ENCODE measurements around the gene HNMT. TPM values are rescaled to one million over a fixed set of nuclear protein-coding genes. Genes with fewer than 3 reads are reported as not detected.
"Not testable (repeated sequence)": the region's sequence is repeated elsewhere in the genome, so short reads cannot be mapped to it uniquely, and the experiment has no call there.

The HNMT gene
- total and polyA plus RNA-seq, 9 donors: 56.3 to 140 (median 76.5) TPM

DNA sequence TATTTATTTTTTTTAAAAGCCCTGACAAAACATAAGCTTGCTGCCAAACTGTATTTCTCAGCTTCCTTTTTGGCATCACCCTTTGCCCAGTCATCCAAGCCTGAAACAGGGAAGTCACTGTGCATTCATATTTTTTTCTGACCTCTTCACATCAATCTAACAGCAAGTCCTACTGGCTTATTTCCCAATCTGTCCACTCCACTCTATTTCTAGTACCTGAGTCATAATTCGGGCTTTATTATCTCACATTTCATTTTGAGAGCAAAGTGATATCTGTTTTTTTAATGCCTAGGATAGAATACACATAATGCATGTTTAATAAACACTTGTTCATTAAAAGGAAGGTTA lies 5.1 kb downstream of the HNMT start:
- no peaks in the 10 kb centered on the region for H3K27me3 ChIP-seq

DNA sequence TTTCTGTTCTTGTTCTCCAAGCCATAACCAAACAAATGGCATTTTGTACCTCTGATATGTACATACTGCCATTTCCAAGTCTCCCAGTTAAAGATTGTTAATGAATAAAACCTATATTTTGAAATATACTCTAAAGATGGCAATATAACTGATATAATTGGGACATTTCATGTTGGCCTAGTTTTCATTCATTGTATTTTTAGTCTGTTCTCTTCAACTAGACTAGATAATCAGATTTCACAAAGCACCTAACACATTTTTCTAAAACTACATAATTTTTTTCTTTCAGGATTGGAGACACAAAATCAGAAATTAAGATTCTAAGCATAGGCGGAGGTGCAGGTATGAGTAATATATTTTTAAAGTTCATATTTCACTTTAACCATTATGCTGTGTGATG lies 5.6 kb downstream of the HNMT start:
- no peak overlapping the region for H3K27ac ChIP-seq
- 98 to 99% (median 98%) methylated on average over 1 of the region's 1 CpG for WGBS, 3 donors

More for the DNA sequence above, 5.1 kb downstream of the HNMT start:
- Histone ChIP-seq H3K27ac (no peak overlapping the region), H3K4me3 (no peak overlapping the region), H3K4me1 (ENCODE audit: insufficient read depth) (peaks cover 5% of the 10 kb centered on the region), H3K9me3 (no peaks in the 10 kb centered on the region), H3K36me3 (no peaks in the 10 kb centered on the region)
- WGBS, 3 donors: 3 to 8% (median 6%) methylated on average over 1 of the region's 1 CpG
- no peak for DNase-seq
- intact Hi-C loops (cut with DNase I): no loop called here
- no peak for TF ChIP-seq EP300 (IDR thresholded peaks at IDR 0.05)
- no peak for TF ChIP-seq POLR2A (IDR thresholded peaks at IDR 0.05)
- TF ChIP-seq, protein P1, sequence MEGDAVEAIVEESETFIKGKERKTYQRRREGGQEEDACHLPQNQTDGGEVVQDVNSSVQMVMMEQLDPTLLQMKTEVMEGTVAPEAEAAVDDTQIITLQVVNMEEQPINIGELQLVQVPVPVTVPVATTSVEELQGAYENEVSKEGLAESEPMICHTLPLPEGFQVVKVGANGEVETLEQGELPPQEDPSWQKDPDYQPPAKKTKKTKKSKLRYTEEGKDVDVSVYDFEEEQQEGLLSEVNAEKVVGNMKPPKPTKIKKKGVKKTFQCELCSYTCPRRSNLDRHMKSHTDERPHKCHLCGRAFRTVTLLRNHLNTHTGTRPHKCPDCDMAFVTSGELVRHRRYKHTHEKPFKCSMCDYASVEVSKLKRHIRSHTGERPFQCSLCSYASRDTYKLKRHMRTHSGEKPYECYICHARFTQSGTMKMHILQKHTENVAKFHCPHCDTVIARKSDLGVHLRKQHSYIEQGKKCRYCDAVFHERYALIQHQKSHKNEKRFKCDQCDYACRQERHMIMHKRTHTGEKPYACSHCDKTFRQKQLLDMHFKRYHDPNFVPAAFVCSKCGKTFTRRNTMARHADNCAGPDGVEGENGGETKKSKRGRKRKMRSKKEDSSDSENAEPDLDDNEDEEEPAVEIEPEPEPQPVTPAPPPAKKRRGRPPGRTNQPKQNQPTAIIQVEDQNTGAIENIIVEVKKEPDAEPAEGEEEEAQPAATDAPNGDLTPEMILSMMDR (IDR thresholded peaks at IDR 0.05): no peak

DNA sequence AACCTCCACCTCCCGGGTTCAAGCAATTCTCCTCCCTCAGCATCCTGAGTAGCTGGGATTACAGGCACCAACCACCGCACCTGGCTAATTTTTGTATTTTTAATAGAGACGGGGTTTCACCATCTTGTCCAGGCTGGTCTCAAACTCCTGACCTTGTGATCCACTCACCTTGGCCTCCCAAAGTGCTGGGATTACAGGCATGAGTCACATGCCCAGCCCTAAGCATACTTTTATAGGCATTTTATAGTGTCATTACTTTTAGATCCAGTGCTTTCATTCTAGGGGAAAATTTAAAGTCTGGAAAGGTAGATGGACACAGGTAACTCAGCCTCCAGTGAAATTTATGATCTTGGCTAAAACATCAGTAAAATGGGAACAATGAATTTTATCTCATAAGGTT lies 7.0 kb downstream of the HNMT start:
- H3K9me3 ChIP-seq; H3K36me3 ChIP-seq; H3K4me1 ChIP-seq (ENCODE audit: insufficient read depth); H3K27ac ChIP-seq; DNase-seq; H3K4me3 ChIP-seq; intact Hi-C loops (cut with DNase I); H3K27me3 ChIP-seq: not testable (repeated sequence)
- 93 to 95% (median 94%) methylated on average over 3 of the region's 3 CpGs for WGBS, 3 donors

More for the DNA sequence above, 5.6 kb downstream of the HNMT start:
- Histone ChIP-seq H3K4me1 (ENCODE audit: insufficient read depth) (peaks cover 5% of the 10 kb centered on the region), H3K4me3 (no peak overlapping the region), H3K9me3 (no peaks in the 10 kb centered on the region), H3K36me3 (no peaks in the 10 kb centered on the region), H3K27me3 (no peaks in the 10 kb centered on the region)
- intact Hi-C loops (cut with DNase I): no loop called here
- TF ChIP-seq EP300 (IDR thresholded peaks at IDR 0.05): no peak
- TF ChIP-seq POLR2A (IDR thresholded peaks at IDR 0.05): no peak
- TF ChIP-seq, protein P1 (IDR thresholded peaks at IDR 0.05): no peak
- no peak for DNase-seq

DNA sequence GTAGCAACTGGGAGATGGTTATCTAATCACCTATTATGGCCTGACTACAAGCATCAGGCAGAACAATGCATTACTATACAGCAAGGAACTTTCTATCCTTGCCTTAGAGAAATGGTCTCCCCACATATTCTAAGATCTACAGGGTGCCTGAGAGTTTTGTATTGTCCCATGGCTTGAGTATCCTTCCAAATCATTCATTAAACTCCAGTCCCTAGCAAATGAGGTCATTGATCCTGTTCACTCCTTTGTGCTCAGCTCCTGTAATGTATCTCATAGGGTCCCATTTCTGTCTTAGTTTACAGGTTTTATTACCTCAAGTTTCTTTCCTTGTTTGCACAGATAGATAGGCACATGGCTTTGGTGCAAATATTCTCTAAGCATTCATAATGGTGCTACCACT lies 9.0 kb downstream of the HNMT start:
- Histone ChIP-seq H3K9me3 (no peaks in the 10 kb centered on the region), H3K27me3 (no peaks in the 10 kb centered on the region), H3K4me3 (no peak overlapping the region), H3K27ac (no peak overlapping the region), H3K4me1 (ENCODE audit: insufficient read depth) (peaks cover 4% of the 10 kb centered on the region), H3K36me3 (no peaks in the 10 kb centered on the region)
- no peak for DNase-seq
- TF ChIP-seq POLR2A (IDR thresholded peaks at IDR 0.05): no peak
- TF ChIP-seq, protein P1 (IDR thresholded peaks at IDR 0.05): no peak
- no peak for TF ChIP-seq EP300 (IDR thresholded peaks at IDR 0.05)
- intact Hi-C loops (cut with DNase I): no loop called here

DNA sequence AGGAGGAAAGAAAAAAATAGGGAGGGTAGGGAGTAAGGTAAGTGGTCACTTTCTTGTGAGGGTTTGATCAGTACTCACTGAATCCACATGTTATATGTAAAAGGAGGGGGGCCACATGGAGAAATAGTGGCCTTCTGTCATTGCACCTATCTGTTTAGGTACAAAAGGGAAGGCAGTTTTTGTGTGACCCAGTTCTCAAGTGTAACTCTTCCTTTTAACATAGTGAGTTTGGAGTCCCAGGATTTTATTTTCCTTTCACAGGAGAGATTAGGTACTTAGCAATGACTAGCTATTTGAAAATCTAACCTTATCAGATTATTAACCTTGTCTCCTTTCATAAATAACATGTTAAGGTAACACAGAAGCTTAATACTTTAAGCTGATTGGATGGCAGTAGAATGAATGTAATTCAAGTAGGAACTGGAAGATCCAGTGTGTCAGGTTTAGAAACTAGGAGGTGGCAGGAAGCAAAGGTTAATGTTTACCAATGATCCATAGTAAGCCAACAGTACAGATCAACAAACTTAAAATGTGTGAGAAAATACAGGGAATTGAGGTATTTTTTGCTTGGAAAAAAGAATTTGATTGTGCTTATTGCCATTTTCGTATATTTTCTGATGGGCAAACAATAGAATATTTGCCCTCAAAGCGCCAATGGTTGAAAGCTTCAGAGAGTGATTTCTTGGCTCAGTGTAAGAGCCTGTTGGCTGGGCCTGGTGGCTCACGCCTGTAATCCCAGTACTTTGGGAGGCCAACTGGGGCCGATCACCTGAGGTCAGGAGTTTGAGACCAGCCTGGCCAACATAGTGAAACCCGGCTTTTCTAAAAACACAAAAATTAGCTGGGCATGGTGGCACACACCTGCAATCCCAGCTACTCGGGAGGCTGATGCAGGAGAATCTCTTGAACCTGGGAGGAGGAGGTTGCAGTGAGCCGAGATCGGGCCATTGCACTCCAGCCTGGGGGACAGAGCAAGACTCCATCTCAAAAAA lies 11.3 kb downstream of the HNMT start:
- intact Hi-C loops (cut with DNase I): no loop called here
- Histone ChIP-seq H3K27me3 (no peaks in the 10 kb centered on the region), H3K4me1 (ENCODE audit: insufficient read depth) (peaks cover 3% of the 10 kb centered on the region), H3K9me3 (no peaks in the 10 kb centered on the region), H3K27ac (no peak overlapping the region), H3K4me3 (no peak overlapping the region), H3K36me3 (no peaks in the 10 kb centered on the region)
- 82 to 85% (median 83%) methylated on average over 8 of the region's 8 CpGs for WGBS, 3 donors
- DNase-seq: no peak
- no peak for TF ChIP-seq POLR2A (IDR thresholded peaks at IDR 0.05)
- TF ChIP-seq, protein P1 (IDR thresholded peaks at IDR 0.05): no peak
- TF ChIP-seq EP300 (IDR thresholded peaks at IDR 0.05): no peak

Data from ovary (tissue), 9 donors.